GM18498 (cell line): ENCODE data around the gene BCL2L14.
A peak's percentile ranks its signal among the peaks of the same experiment; 100 is the strongest.

Source experiments
- ATAC-seq: cut with Tn5 transposase; IDR thresholded peaks from one replicate; pipeline ENCODE4 v1.9.1; 2021; ENCODE audit warnings: mild to moderate bottlenecking, moderate library complexity; ENCODE audit not compliant: unreplicated experiment

Gene BCL2L14

DNA sequence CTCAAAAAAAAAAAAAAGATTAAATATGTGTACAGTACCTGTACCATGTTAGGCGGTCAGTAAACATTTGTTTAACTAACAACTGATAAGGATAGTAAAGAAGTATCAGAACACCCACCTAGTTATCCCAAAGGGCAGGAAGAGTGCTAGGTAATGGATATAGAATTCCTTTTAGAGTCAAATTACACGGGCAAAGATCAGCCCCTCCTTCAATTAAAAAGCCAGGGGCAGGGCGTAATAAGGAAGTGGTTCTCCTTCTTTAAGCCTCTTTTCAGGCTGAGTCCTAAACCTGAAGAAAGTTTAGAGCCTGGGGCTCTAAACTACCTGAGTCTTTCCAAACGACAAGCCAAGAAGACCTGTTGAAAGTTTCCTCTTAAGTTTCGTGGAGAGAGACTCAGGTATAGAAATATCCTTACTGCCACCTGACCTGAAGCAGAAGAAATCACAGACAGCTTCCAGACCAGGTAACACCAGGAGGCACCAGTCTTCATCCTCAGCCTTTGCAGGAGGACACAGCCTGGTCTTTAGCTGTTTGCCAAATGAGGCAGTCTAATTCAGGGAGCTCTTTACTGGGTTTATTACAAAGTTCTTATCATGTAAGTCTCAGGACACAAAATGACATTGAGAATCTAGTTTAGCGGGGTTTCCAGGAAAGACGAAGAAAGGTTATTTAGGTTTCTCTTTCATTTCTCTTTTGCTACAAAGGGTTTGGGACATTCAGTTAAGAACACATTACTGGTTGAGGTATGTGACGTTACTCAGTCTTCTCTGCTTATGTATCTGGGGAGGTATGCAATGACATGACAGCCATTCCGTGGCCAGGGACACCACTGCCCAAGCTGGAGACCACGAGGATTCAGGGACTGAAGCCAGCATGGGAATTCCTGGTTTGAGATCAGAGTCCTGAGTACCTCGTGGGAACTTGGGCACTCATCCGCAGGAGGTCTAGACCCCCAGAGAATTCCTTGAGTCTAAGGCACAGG is at the start of gene BCL2L14:
Gene BCL2L14 (plus strand): TSS at position 266 of the 983 bp plus-strand sequence. CDS start 8,367 bp downstream, outside the sequence.
- ATAC-seq = peak; percentile 57

DNA sequence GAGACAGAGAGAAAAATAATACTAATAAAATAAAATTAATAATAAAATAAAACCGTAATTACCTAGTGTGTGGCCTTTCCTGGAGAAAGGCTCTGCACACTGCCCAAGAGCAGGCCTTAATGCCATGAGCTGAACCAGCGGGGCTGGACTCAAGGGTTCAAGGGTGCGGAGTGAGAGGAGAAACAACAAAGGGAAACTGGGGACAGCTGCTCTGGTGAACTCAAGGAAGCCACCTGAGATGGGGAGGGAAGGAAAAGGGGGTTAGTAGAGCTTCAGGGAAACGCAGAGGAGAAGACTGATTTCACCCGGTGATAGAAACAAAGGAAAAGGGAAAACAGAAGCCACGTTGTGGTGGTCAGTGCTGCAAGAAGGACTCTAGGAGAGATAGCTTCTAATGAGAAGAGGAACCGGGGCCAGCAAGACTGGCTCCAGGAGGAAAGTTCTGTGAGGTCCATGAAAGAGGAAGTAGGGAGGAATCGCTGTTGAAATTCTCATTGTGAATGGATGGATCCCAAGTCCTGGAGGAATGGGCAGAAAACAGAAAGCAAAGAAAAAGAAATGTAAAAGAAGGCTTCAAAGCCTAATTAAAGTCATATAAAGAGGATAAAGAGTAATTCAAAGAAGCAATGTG is 48.3 kb upstream of the BCL2L14 start:
- no peak for ATAC-seq

DNA sequence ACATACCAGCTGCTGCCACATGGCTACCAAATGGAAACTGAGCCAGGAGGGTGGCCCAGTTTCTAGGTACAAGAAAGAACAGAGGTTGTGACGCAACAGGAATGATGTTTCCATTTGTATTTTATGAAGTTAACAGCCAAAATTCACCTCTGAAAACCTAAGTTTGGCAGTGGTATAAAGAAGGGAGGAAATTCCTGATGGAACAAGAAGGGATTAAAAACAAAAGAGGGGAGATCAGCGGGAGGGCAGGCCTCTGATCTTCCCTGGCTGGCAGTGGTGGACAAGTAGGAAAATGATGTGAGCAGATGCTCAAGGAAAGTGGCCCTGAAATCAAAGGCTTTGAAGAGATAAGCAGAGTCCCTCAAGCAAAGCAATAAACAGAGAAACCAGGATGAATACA is 47.3 kb upstream of the BCL2L14 start:
- no peak for ATAC-seq

GRCh38 chr12:12024911-12025682 is 45.6 kb upstream of the BCL2L14 start:
- peak; percentile 90 for ATAC-seq

- ATAC-seq = no peak
These were observed 44.8 kb upstream of the BCL2L14 start for GRCh38 chr12:12025799-12026386.

- no peak for ATAC-seq
These were observed 41.9 kb upstream of the BCL2L14 start for GRCh38 chr12:12028668-12029402.

DNA sequence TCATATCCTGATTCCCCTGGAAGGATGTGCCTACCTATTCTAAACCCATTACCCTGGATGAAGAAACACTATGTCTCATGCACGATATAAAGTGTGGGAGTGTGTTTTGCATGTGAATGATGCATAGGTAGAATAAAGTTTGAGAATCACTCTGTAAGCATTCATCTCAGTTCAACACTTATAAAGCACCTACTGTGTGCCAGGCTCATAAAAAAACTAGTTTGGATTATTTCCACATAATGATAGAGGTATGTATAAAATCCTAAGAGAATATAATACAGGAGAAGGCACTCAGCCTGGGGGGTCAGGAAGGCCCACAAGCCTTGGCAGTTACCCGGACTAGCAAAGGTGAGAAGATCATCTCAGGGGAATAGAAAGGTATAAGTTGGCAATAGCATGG is 41.1 kb upstream of the BCL2L14 start:
- ATAC-seq = no peak

DNA sequence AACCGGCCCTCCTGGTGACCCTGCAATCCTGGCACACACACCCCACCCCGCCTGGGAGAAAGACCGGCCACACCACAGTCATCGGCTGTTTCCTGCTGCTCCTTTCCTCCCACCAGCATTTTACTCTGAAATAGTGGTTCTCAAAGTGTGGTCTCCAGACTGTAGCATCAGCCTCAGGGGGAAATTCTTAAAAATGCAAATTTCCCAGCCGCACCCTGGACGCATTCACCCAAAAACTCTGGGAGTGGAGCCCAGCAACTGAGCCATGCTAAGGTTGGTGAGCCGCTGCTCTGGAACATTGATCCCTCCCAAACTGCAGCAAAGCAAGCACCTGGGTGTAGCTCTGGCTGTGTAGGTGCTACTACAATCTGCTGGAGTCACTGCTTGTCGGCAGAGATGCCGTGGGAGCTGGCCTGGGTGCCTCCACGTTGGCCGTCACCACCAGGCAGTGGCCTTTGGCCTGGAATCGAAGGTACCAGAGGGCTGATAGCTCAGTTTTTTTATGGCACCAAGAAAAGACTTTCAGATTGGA is 38.4 kb upstream of the BCL2L14 start:
- ATAC-seq = no peak

DNA sequence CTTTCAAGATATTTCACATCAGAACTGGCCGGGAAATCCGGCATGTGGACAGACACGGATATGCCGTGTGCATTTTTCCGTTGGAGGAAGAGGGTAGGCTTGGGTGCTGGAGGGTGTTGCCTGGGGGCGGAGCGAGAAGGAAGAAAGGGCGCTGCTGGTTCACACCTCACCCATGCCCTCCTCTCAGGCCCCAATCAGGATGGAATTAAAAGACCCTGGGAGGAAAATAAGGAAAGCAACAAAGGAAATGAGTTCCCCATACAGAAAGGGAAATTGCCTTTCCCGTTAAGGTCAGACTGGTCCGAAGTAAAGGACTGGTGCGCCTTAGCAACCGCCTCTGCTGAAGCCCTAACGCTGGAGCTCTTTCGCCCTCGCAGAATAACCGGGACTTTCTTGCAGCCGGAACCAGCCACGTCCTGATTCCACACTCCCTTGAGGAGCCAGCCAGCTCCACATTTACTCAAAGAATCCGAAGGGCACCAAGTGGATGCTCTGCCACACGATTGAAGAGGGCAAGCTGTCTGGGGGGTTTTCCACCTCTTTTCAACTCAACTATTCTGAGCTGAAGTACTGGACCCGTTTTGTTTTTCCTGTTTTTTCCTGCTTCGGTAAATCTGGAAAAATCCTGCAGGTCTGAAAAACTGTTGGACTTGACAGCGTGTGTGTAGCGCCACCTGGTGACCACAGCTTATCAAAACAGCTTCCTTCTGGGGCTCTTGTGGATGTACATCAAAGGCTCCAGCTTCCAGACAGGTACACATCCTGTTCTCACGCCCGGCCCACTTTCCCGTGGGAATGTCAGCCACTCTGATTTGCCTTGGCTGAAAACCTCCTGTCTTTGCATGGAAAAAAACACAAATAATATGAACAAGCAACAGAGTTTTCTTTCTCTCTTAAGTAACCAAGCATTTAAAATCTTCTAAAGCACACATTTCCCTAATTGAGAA is 37.6 kb upstream of the BCL2L14 start:
- ATAC-seq = peak; percentile 41

GRCh38 chr12:12033824-12034223 is 36.9 kb upstream of the BCL2L14 start:
- no peak for ATAC-seq

DNA sequence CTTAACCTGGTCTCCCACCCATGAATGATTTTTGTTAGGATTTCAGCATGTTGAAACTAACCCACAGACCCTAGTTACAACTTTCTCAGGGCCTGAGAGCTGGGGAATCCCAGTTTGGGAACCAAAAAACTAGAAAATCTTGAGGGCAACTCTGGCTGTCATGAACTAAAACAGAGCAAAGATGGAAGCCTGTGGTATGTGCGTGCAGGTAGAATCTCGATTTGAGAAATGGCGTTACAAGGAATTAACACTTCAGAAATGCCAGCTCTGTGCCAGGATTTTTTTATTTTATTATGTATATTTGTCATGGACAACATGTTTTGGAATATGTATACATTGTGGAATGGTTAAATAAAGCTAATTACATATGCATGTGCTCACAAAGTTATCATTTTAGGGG is 36.4 kb upstream of the BCL2L14 start:
- no peak for ATAC-seq

DNA sequence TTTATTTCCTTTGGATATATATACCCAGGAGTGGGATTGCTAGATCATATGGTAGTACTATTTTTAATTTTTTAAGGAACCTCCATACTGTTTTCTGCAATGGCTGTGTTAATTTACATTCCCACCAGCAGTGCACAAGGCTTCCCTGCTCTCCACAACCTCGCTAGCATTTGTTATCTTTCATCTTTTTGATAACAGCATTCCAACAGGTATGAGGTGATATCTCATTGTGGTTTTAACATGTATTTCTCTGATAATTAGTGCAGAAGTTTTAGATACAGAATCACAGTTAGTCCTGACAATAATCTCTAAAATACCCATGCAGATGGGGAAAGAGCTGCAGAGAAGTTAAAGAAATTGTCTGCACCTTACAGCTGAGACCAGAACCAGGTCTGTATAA is 35.5 kb upstream of the BCL2L14 start:
- ATAC-seq = no peak

DNA sequence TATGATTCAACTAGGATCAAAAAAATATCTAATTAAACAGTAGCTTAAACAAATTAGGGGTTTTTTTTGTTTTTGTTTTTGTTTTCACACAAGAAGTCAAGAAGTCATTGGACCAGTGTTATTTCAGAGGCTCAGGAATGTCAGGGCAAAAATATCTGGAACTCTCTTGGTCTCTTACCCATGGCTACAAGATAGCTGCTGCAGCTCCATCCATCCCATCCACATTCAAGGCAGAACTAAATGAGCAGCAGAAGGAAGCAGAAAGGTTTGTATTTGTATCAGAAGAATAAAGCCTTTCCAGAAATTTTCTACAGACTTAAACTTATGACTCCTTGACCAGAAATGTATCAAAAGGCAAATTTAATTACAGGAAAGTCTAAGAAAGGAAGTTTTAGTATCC is 33.8 kb upstream of the BCL2L14 start:
- no peak for ATAC-seq

- ATAC-seq = no peak
These were observed 30.8 kb upstream of the BCL2L14 start for GRCh38 chr12:12039897-12040296.

DNA sequence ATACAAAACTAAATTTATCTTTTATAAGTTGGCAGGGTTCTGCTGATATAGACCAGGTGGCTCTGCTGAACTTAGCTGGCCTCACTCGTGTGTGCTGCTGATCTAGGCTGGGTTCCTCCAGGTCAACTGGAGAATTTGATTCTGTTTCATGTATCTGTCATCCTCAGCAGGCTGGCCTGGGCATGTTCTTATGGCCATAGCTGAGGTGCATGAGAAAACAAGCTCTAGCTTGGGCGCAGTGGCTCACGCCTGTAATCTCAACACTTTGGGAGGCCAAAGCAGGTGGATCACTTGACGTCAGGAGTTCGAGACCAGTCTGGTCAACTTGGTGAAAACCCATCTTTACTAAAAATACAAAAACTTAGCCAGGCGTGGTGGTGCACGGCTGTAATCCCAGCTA is 24.3 kb upstream of the BCL2L14 start:
- no peak for ATAC-seq

- no peak for ATAC-seq
These were observed 23.1 kb upstream of the BCL2L14 start for GRCh38 chr12:12047682-12048081.

- no peak for ATAC-seq
These were observed 22.5 kb upstream of the BCL2L14 start for GRCh38 chr12:12048266-12048665.

GRCh38 chr12:12048714-12049113 is 22.0 kb upstream of the BCL2L14 start:
- no peak for ATAC-seq

GRCh38 chr12:12051668-12052067 is 19.1 kb upstream of the BCL2L14 start:
- no peak for ATAC-seq
